GM21390 (cell line): ENCODE data around the gene ARNT2.
"Not testable (repeated sequence)": the region's sequence is repeated elsewhere in the genome, so short reads cannot be mapped to it uniquely, and the experiment has no call there.

Experiments used
- ATAC-seq: cut with Tn5 transposase; IDR thresholded peaks from one replicate; pipeline ENCODE4 v1.9.1; 2021; ENCODE audit not compliant: unreplicated experiment

The ARNT2 gene

GRCh38 chr15:80510985-80511384 is 106.8 kb downstream of the ARNT2 start:
- not testable (repeated sequence) for ATAC-seq

GRCh38 chr15:80512726-80513660 is 108.8 kb downstream of the ARNT2 start:
- ATAC-seq = no peak

DNA sequence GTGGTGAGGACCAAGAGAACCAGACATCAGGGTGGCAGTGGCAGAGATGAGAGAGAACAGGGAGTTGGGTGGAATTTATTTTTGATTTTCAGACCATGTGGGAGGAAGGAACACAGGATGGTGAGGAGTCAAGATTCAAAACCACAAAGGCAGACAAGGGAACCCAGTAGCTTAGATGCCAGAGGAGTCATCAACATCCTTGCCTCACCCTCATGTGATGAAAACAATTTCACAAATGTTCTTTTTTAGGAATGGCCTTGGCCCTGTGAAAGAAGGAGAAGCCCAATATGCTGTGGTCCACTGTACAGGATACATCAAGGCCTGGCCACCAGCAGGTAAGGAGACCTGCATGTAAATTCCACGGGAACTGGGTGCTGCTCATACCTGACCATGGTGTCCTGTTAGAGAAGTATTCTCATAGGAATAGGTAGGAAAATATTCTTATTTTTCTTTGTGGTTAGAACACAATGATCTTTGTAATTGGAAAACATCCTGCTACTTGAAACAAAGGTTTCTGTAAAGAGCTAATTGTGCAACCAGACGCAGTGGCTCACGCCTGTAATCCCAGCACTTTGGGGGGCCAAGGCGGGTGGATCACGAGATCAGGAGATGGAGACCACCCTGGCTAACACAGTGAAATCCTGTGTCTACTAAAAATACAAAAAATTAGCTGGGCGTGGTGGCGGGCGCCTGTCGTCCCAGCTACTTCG is 110.0 kb downstream of the ARNT2 start:
- no peak for ATAC-seq

- no peak for ATAC-seq
Observed at GRCh38 chr15:80517290-80517689, 113.1 kb downstream of the ARNT2 start.

DNA sequence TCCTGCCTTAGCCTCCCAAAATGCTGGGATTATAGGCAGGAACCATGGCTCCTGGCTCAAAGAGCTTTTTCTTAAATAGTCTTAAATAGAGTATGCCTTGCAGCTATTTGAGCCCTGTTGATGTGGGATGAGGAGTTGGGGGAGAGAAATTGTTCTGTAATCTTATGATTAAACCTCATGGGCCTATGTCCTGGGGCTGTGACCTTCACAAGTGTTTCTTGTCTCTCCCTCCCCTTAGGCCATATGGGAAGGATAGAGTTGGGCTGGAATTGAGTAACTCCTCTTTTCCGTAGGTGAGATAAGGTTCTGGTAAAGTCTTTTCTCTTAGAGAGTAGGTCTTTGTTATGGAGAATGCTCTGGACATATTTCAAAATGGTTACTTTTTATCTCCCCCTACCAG is 114.3 kb downstream of the ARNT2 start:
- ATAC-seq = no peak

DNA sequence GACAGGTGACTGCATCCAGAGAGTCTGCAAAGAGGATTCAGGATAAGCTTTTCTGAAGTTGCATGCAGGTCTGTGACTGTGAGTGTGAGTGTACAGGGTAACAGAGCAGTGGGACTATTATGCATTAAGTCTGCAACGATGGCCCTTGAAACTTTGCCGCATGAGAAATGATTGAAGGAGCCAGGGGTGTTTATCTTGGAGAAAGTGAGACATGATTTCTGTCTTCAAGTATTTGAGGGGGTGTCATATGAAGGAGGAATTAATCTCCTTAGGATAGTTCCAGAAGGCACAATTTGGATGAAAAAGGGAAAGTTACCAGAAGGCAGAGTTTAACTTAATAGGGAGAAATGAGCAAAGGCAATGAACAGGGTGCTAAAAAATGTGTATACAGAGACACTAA is 119.6 kb downstream of the ARNT2 start:
- no peak for ATAC-seq

- ATAC-seq = no peak
Observed at GRCh38 chr15:80525853-80526252, 121.7 kb downstream of the ARNT2 start.

- no peak for ATAC-seq
Observed at GRCh38 chr15:80526556-80527340, 122.6 kb downstream of the ARNT2 start.

GRCh38 chr15:80527406-80527805 is 123.2 kb downstream of the ARNT2 start:
- ATAC-seq = no peak

DNA sequence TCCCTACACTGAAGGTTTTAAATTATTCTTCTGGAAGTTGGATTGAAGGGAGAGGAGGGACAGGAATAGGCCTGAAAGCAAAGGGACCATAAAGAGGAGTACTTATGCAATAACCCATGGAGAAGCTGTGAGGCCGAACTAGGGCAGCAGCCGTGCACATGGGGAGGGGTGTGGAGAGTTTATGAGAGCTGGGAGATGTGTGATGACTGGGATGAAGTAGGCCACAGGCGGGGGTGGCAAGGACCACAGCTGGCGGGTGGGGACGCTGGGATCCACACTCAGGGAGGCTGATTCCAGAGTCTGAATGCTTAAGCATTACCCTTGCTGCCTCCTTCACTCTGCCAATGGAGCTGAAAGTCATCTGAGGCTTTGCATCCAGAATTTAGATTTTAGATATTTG is 123.8 kb downstream of the ARNT2 start:
- no peak for ATAC-seq

DNA sequence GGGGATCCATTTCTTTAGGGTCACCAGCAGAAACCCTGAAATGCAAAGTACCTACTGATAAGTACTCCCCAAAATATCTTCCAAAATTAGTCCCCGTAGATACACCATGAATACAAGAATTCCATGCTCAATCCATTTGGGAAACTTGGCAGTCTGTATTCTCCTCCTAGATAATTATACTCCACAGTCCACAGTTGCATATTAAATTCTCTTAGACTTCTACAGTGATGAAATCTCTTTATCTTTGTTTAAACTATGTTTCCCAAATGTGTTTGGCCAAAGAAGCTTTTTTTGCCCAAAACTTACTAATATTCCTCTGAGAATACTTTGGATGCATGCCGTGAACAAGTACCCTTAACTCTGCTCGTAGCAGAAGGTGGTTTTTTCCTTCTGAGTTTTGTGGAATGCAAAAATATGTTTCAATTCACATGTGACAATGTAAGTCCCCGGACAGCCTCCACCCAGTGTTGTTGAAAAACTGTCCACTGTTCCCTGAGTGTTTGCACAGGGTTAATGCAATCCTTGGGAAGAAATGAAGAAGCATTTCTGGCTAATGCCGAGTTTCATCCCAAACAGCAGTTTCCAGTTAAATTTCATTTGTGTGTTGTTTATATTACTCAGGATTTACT is 126.7 kb downstream of the ARNT2 start:
- no peak for ATAC-seq

DNA sequence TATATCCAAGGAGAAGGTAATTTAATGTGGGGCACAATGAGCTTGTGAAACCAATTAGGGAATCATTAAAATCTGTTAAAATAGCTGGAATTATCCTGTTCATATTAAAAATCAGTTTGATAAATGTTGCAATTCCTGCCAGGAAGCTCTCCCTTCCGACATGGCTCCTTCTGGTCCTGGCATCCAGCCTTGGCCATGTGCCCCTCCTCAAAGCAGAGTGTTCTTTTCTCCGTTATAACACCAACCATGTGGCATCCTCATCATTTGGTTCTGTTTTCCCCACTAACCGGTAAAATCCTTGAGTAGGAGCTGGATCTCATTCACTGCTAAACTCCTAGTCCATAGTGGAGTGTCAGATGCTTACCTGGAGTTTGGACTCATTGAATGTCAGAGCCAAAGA is 127.2 kb downstream of the ARNT2 start:
- no peak for ATAC-seq

DNA sequence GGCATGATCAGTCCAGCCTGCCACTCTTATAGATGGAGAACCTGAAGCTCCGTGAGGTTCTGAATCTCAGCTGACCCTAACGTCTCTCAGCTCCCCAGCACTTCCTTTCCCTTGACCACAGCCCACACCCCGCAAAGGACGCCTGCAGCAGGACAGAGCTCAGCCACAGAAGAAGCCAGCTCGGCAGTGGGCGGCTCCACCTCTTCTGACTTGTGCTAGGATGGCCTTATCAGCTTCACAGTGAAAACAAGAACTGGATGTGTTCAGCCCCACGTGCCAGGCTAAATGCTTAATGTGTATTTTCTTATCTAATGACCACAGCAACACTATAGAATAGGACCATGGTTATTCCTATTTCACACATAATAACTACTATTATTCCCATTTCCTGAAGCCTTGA is 127.6 kb downstream of the ARNT2 start:
- ATAC-seq = no peak

DNA sequence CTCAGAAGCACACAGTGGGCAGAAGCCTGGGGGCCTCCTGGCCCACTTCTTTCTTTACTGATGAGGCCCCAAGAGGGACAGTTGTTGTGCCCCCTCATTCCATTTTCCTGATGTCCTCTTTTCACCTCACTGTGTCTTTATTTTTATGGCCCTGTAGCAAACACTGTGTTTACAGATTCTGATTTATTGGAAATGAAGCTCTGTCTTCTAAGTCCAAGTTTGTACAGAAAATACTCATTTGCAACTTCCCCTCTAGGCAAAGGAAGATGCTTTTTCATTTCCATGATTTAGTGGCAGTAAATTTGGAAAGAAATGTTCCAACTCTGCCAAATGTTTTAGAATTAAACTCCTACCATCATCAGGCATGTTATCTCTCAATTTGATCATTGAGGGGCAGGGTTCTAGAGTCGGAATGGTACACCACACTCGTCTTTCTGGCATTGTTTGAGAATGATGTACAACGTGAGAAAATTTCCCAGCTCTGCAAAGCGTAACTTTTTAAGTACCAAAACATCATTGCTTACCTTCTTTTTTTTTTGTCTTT is 129.7 kb downstream of the ARNT2 start:
- no peak for ATAC-seq

GRCh38 chr15:80536231-80536630 is 132.0 kb downstream of the ARNT2 start:
- ATAC-seq = no peak

- no peak for ATAC-seq
Observed at GRCh38 chr15:80536716-80537115, 132.5 kb downstream of the ARNT2 start.

DNA sequence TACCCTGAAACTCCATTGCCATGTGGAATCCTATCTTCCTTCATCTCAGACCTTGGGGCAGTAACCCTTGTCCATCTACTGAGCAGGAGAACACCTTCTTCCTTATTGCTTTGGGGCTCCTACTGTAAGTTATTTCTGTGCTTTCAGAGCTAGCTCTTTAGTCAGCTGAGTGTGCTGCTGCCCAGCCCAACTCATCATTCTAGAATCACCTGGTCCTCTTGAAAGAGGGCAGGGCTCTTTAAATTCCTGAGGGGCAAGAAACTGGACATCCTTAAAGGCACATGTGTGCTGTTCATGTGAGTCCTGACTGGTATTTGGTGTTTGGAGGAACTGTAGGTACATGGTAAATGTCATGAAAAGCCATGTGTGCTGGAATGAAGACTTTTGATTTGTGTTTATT is 140.9 kb downstream of the ARNT2 start:
- no peak for ATAC-seq

DNA sequence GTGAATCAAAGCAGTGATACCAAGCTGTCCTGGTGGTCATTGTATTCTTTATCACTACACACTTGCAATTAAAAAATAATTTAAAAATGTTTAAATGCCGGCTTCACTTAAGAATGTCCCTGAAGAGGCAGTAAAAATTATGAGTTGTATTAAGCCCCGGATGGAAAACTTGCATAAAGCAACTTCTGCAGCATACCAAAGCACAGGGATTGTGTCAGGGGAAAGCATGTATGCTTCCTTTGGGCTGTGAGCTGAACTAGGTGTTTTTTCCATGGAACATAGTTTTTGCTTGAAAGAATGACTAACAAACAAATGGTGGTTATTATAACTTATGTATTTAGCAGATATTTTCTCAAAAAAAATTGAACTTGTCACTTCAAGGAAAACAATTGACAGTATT is 143.1 kb downstream of the ARNT2 start:
- no peak for ATAC-seq

DNA sequence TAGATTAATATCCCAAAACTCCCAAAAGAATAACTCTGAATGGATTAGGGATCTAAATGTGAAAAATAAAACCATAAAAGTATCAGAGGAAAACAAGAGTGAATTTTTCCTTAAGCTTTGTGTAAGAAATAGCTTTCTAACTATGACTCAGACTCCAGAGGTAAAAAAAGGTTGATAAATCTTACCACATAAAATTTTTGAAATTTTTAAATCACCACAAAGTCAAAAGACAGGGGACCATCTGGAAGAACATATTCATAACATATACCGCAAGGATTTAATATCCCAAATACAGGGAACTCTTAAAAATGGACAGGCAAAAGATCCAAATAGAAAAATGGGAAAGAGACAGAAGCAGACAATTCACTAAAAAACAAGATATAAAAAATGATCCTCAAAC is 145.0 kb downstream of the ARNT2 start:
- ATAC-seq = no peak

GRCh38 chr15:80549654-80550053 is 145.5 kb downstream of the ARNT2 start:
- no peak for ATAC-seq
